Cardiac septum (tissue), 1 donor: ENCODE results near the gene SNX14. TPM values are rescaled to one million over a fixed set of nuclear protein-coding genes. Genes with fewer than 3 reads are reported as not detected.
"Not testable (repeated sequence)": the region's sequence is repeated elsewhere in the genome, so short reads cannot be mapped to it uniquely, and the experiment has no call there.

Experiments
- DNase-seq: peaks from one replicate; pipeline ENCODE4 v3.0.0-alpha.2; 2020; ENCODE audit warnings: low spot score
- intact Hi-C: fragments of 100-400 bp; cut with DNase I; formaldehyde crosslinking; loops from one replicate; pipeline ENCODE4 v1.14.0; 2022
- total RNA-seq: library from RNA; stranded (reverse); fragmentation: NEBNext Ultra II Directional; extraction: Animal tissue kit (Norgen Biotek cat#: 25700); gene quantifications from one replicate; pipeline ENCODE4 v1.2.1, GENCODE V29; 2021
- donor health status: DM: no; HTN: no; CAD: no.

Gene SNX14
- total RNA-seq, 1 donor from 2014 or later = 43.0 TPM

- no peak for DNase-seq
- intact Hi-C loops = loop anchor here (5.0 kb wide), 1 partner anchor 85 kb away; no protein-coding TSS in a partner anchor
Measured at GRCh38 chr6:85592033-85592432, 1.6 kb downstream of the SNX14 start.

- no peak for DNase-seq
- intact Hi-C loops = loop anchor here (5.0 kb wide), 1 partner anchor 86 kb away; no protein-coding TSS in a partner anchor
Measured at GRCh38 chr6:85591207-85591606, 2.5 kb downstream of the SNX14 start.

GRCh38 chr6:85585741-85586140 is 7.9 kb downstream of the SNX14 start:
- intact Hi-C loops = no loop called here
- DNase-seq = no peak

GRCh38 chr6:85582832-85583231 is 10.8 kb downstream of the SNX14 start:
- DNase-seq, intact Hi-C loops: not testable (repeated sequence)

GRCh38 chr6:85581572-85581971 is 12.1 kb downstream of the SNX14 start:
- intact Hi-C loops = no loop called here
- no peak for DNase-seq

GRCh38 chr6:85580878-85581267 is 12.8 kb downstream of the SNX14 start:
- no peak for DNase-seq
- intact Hi-C loops = no loop called here

GRCh38 chr6:85580118-85580877 is 13.4 kb downstream of the SNX14 start:
- no peak for DNase-seq
- intact Hi-C loops = no loop called here

- intact Hi-C loops = no loop called here
- no peak for DNase-seq
Measured at GRCh38 chr6:85579581-85579980, 14.1 kb downstream of the SNX14 start.

- intact Hi-C loops = no loop called here
Measured at GRCh38 chr6:85576476-85576875, 17.2 kb downstream of the SNX14 start.

GRCh38 chr6:85574932-85575598 is 18.6 kb downstream of the SNX14 start:
- no peak for DNase-seq
- intact Hi-C loops = no loop called here

More at GRCh38 chr6:85576476-85576875, 17.2 kb downstream of the SNX14 start:
- no peak for DNase-seq

- no peak for DNase-seq
Measured at GRCh38 chr6:85569323-85569722, 24.3 kb downstream of the SNX14 start.

GRCh38 chr6:85568411-85568810 is 25.2 kb downstream of the SNX14 start:
- intact Hi-C loops = no loop called here
- no peak for DNase-seq

More at GRCh38 chr6:85569323-85569722, 24.3 kb downstream of the SNX14 start:
- intact Hi-C loops = no loop called here

- no peak for DNase-seq
- intact Hi-C loops = no loop called here
Measured at GRCh38 chr6:85565736-85566135, 27.9 kb downstream of the SNX14 start.

GRCh38 chr6:85564223-85564622 is 29.4 kb downstream of the SNX14 start:
- DNase-seq, intact Hi-C loops: not testable (repeated sequence)

- intact Hi-C loops = no loop called here
- no peak for DNase-seq
Measured at GRCh38 chr6:85561750-85562357, 31.8 kb downstream of the SNX14 start.

- intact Hi-C loops = no loop called here
- no peak for DNase-seq
Measured at GRCh38 chr6:85556992-85557668, 36.5 kb downstream of the SNX14 start.

- no peak for DNase-seq
- intact Hi-C loops = no loop called here
Measured at GRCh38 chr6:85552652-85553051, 41.0 kb downstream of the SNX14 start.

- intact Hi-C loops = no loop called here
- no peak for DNase-seq
Measured at GRCh38 chr6:85551264-85551663, 42.4 kb downstream of the SNX14 start.

- intact Hi-C loops = no loop called here
- no peak for DNase-seq
Measured at GRCh38 chr6:85547719-85548118, 45.9 kb downstream of the SNX14 start.

GRCh38 chr6:85544776-85545175 is 48.9 kb downstream of the SNX14 start:
- no peak for DNase-seq
- intact Hi-C loops = no loop called here
